Measurements from ENCODE around the gene FSTL5. TPM values are rescaled to one million over a fixed set of nuclear protein-coding genes. Genes with fewer than 3 reads are reported as not detected.

FSTL5 gene
- total and polyA plus RNA-seq, 2 experiments from 2014 or later, result 0.12 to 0.59 TPM

- H3K27me3 ChIP-seq, result no peaks in the 10 kb centered on the region
- no peak for TF ChIP-seq CTCF (IDR thresholded peaks at IDR 0.05; ENCODE audit: low read depth, low read length)
- no peak for DNase-seq (ENCODE audit: low read depth in 1 of 2, low spot score in 1 of 2)
- no peaks in the 10 kb centered on the region for H3K36me3 ChIP-seq
- H3K27ac ChIP-seq, result no peak overlapping the region
- H3K4me1 ChIP-seq (ENCODE audit: low read depth), result no peaks in the 10 kb centered on the region
- H3K4me3 ChIP-seq, result no peak overlapping the region
- no peaks in the 10 kb centered on the region for H3K9me3 ChIP-seq (ENCODE audit: low read depth)
Measured at GRCh38 chr4:161816958-161817357, 346.8 kb downstream of the FSTL5 start.

- no peak overlapping the region for H3K4me3 ChIP-seq
- H3K9me3 ChIP-seq (ENCODE audit: low read depth), result no peaks in the 10 kb centered on the region
- TF ChIP-seq CTCF (IDR thresholded peaks at IDR 0.05; ENCODE audit: low read depth, low read length), result no peak
- no peaks in the 10 kb centered on the region for H3K36me3 ChIP-seq
- H3K27ac ChIP-seq, result no peak overlapping the region
- no peak for DNase-seq (ENCODE audit: low read depth in 1 of 2, low spot score in 1 of 2)
- H3K27me3 ChIP-seq, result no peaks in the 10 kb centered on the region
- H3K4me1 ChIP-seq (ENCODE audit: low read depth), result no peaks in the 10 kb centered on the region
Measured at GRCh38 chr4:161815841-161816240, 348.0 kb downstream of the FSTL5 start.

GRCh38 chr4:161813889-161814288 is 349.9 kb downstream of the FSTL5 start:
- no peaks in the 10 kb centered on the region for H3K27me3 ChIP-seq
- DNase-seq (ENCODE audit: low read depth in 1 of 2, low spot score in 1 of 2), result no peak
- no peaks in the 10 kb centered on the region for H3K4me1 ChIP-seq (ENCODE audit: low read depth)
- TF ChIP-seq CTCF (IDR thresholded peaks at IDR 0.05; ENCODE audit: low read depth, low read length), result no peak
- H3K4me3 ChIP-seq, result no peak overlapping the region
- no peak overlapping the region for H3K27ac ChIP-seq
- H3K9me3 ChIP-seq (ENCODE audit: low read depth), result no peaks in the 10 kb centered on the region
- H3K36me3 ChIP-seq, result no peaks in the 10 kb centered on the region

- TF ChIP-seq CTCF (IDR thresholded peaks at IDR 0.05; ENCODE audit: low read depth, low read length), result no peak
- DNase-seq (ENCODE audit: low read depth in 1 of 2, low spot score in 1 of 2), result no peak
- H3K27me3 ChIP-seq, result no peaks in the 10 kb centered on the region
Measured at GRCh38 chr4:161813389-161813788, 350.4 kb downstream of the FSTL5 start.

GRCh38 chr4:161803171-161803570 is 360.6 kb downstream of the FSTL5 start:
- H3K4me3 ChIP-seq, result no peak overlapping the region
- no peaks in the 10 kb centered on the region for H3K4me1 ChIP-seq (ENCODE audit: low read depth)
- no peaks in the 10 kb centered on the region for H3K9me3 ChIP-seq (ENCODE audit: low read depth)
- H3K27ac ChIP-seq, result no peak overlapping the region
- H3K27me3 ChIP-seq, result no peaks in the 10 kb centered on the region
- no peak for TF ChIP-seq CTCF (IDR thresholded peaks at IDR 0.05; ENCODE audit: low read depth, low read length)
- no peaks in the 10 kb centered on the region for H3K36me3 ChIP-seq
- DNase-seq (ENCODE audit: low read depth in 1 of 2, low spot score in 1 of 2), result no peak

More at GRCh38 chr4:161813389-161813788, 350.4 kb downstream of the FSTL5 start:
- Histone ChIP-seq H3K36me3 (no peaks in the 10 kb centered on the region), H3K9me3 (ENCODE audit: low read depth) (no peaks in the 10 kb centered on the region), H3K4me3 (no peak overlapping the region), H3K27ac (no peak overlapping the region), H3K4me1 (ENCODE audit: low read depth) (no peaks in the 10 kb centered on the region)

GRCh38 chr4:161799710-161800109 is 364.1 kb downstream of the FSTL5 start:
- TF ChIP-seq CTCF (IDR thresholded peaks at IDR 0.05; ENCODE audit: low read depth, low read length), result no peak
- Histone ChIP-seq H3K27me3 (no peaks in the 10 kb centered on the region), H3K9me3 (ENCODE audit: low read depth) (no peaks in the 10 kb centered on the region), H3K4me3 (no peak overlapping the region), H3K36me3 (no peaks in the 10 kb centered on the region), H3K4me1 (ENCODE audit: low read depth) (no peaks in the 10 kb centered on the region), H3K27ac (no peak overlapping the region)
- DNase-seq (ENCODE audit: low read depth in 1 of 2, low spot score in 1 of 2), result no peak
